Heart right ventricle (tissue), 16 donors: Measurements from ENCODE around the gene KCTD13. TPM values are rescaled to one million over a fixed set of nuclear protein-coding genes. Genes with fewer than 3 reads are reported as not detected.

Experiments used
- ATAC-seq, 8 donors: fragments of 200-7000 bp; cut with Tn5 transposase; one replicate each; pipeline ENCODE4 v1.9.1; 2020; ENCODE audit warnings: mild to moderate bottlenecking in 8 of 8, moderate library complexity in 8 of 8, moderate number of reproducible peaks in 1 of 8
- DNase-seq, 2 donors: peaks; one replicate each; pipeline ENCODE4 v3.0.0-alpha.2; 2020
- H3K27ac ChIP-seq, 10 donors: fragments of 200-600 bp; sonication (generic) in 2 of 10; one replicate each; pipeline versions ENCODE4 v1.5.0 to v1.8.0; 2020 to 2022; ENCODE audit warnings: mild to moderate bottlenecking in 3 of 10
- H3K27me3 ChIP-seq, 7 donors: fragments of 200-600 bp; one replicate each; pipeline ENCODE4 v1.8.0; 2021 to 2022; ENCODE audit warnings: mild to moderate bottlenecking in 2 of 7
- H3K36me3 ChIP-seq, 9 donors: fragments of 200-600 bp; sonication (generic) in 1 of 9; one replicate each; pipeline versions ENCODE4 v1.5.0 to v1.8.0; 2020 to 2022; ENCODE audit warnings: mild to moderate bottlenecking in 2 of 9
- H3K4me1 ChIP-seq, 9 donors: fragments of 200-600 bp; sonication (generic) in 1 of 9; one replicate each; pipeline versions ENCODE4 v1.5.0 to v1.8.0; 2020 to 2022; ENCODE audit warnings: mild to moderate bottlenecking in 4 of 9
- H3K4me3 ChIP-seq, 10 donors: fragments of 200-600 bp; sonication (generic) in 2 of 10; one replicate each; pipeline versions ENCODE4 v1.5.0 to v1.8.0; 2020 to 2022; ENCODE audit warnings: mild to moderate bottlenecking in 7 of 10, moderate library complexity in 2 of 10
- H3K9me3 ChIP-seq, 11 donors: fragments of 200-600 bp in 10 of 11; sonication (generic) in 2 of 11; one replicate each; pipeline versions ENCODE4 v1.5.0 to v1.8.0; 2013 to 2022; ENCODE audit warnings: mild to moderate bottlenecking in 2 of 11, control low read depth in 1 of 11, moderate library complexity in 1 of 11
- WGBS, 2 donors: extraction: QIAGEN DNeasy Blood & Tissue Kit; methylation state at CpG; one replicate each; pipeline ENCODE4 v1.1.7; 2013; ENCODE audit warnings: inconsistent platforms in 1 of 2; 5-methylcytosine and 5-hydroxymethylcytosine counted together
- intact Hi-C, 10 donors: fragments of 100-400 bp; cut with DNase I; formaldehyde crosslinking; loops; one replicate each; pipeline versions ENCODE4 v1.11.1 to v1.14.2; 2022
- polyA plus RNA-seq, 2 donors: library from polyadenylated mRNA; stranded (reverse); fragments of 200-250 nt; gene quantifications; one replicate each; pipeline ENCODE4 v1.2.3, GENCODE V29; 2013
- total RNA-seq, 10 donors: library from RNA; stranded (reverse); fragmentation: NEBNext Ultra II Directional in 3 of 10; extraction: Animal tissue kit (Norgen Biotek cat#: 25700) in 3 of 10; gene quantifications; one replicate each; pipeline versions ENCODE4 v1.2.1 to v1.2.4, GENCODE V29; 2021 to 2023
- TF ChIP-seq, protein P1 (sequence below), 9 donors: fragments of 200-600 bp; sonication (generic) in 2 of 9; IDR thresholded peaks; one replicate each; pipeline versions ENCODE4 v1.5.0 to v1.8.0; 2021 to 2022; ENCODE audit warnings: antibody characterized with exemption in 9 of 9, mild to moderate bottlenecking in 5 of 9, moderate library complexity in 1 of 9
- donor health status: Arrhythmogenic right ventricular cardiomyopathy.
- donor health status: ischemic (EF 13 %, LVEDD 7.1; RV severe dilation, severe dysfunction).
- donor health status: healthy with polysubstance abuse.
- donor health status: DM: no; HTN: yes; CAD: no.
- donor health status: DM: no; HTN: no; CAD: no.
- donor health status: ischemic (EF 25% LVEDD 6.9; RV normal size, moderate dysfunction).
- donor health status: ischemic (EF 25% LVEDD 5.7; RV mildly dilated, moderate dysfunction).
- donor health status: healthy.
- donor health status: DM: yes; HTN: yes; CAD: no.
- donor health status: Ischemic cardiomyopathy.
- donor health status: ischemic (EF 35%, LVEDD 5.7; RV mildly dilated, moderate dysfunction).
- donor health status: nonischemic (EF 11% LVEDD 7.7; RV severe dilation, severe dysfunction).
- donor health status: DM: yes; HTN: yes; CAD: no.
- donor health status: PGD.
- donor health status: ischemic (EF 29% LVEDD 5.4; RV normal size, mild dysfunction).
- donor health status: nonischemic (EF 23%, LVEDD 6.1; RV moderate dilation, normal function).

Gene KCTD13
- total and polyA plus RNA-seq, 12 donors, result 5.2 to 18.0 (median 7.3) TPM

DNA sequence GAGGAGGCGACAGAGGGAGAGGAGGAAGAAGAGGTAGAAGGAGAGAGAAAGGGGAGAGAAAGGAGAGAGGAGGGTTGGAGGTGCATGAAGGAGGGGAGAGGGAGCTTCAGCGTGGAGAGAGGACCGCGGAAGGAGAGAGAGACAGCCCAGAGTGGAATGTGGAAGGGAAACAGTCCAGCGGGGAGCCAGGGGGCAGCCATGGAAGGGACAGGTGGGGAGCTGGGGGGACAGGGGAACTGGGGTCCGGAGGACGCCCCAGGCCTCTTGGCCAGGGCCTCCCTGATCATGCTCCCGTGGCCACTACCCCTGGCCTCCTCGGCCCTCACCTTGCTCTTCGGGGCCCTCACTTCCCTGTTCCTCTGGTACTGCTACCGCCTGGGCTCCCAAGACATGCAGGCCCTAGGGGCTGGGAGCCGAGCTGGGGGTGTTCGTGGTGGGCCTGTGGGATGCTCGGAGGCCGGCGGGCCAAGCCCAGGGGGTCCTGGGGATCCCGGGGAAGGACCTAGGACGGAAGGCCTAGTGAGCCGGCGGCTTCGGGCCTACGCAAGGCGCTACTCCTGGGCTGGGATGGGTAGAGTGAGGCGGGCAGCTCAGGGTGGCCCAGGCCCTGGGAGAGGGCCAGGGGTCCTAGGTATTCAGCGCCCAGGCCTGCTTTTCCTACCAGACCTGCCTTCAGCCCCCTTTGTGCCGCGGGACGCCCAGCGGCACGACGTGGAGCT is 25.0 kb downstream of the KCTD13 start:
- WGBS, 2 donors, result 47 to 48% methylated on average over 31 of the region's 31 CpGs
- peaks cover 6 to 57% (median 41%) of the 10 kb centered on the region in 7 donors for H3K27me3 ChIP-seq
- H3K9me3 ChIP-seq, result no peaks in the 10 kb centered on the region
- peak overlapping the region in 9 of 10 donors; percentile 41 to 76 (median 66) for H3K4me3 ChIP-seq
- DNase-seq, result no peak
- peaks cover 0 to 25% (median 13%) of the 10 kb centered on the region in 9 donors for H3K4me1 ChIP-seq
- no peak overlapping the region for H3K27ac ChIP-seq
- ATAC-seq, result no peak
- intact Hi-C loops, result no loop called here
- TF ChIP-seq, protein P1, sequence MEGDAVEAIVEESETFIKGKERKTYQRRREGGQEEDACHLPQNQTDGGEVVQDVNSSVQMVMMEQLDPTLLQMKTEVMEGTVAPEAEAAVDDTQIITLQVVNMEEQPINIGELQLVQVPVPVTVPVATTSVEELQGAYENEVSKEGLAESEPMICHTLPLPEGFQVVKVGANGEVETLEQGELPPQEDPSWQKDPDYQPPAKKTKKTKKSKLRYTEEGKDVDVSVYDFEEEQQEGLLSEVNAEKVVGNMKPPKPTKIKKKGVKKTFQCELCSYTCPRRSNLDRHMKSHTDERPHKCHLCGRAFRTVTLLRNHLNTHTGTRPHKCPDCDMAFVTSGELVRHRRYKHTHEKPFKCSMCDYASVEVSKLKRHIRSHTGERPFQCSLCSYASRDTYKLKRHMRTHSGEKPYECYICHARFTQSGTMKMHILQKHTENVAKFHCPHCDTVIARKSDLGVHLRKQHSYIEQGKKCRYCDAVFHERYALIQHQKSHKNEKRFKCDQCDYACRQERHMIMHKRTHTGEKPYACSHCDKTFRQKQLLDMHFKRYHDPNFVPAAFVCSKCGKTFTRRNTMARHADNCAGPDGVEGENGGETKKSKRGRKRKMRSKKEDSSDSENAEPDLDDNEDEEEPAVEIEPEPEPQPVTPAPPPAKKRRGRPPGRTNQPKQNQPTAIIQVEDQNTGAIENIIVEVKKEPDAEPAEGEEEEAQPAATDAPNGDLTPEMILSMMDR (IDR thresholded peaks at IDR 0.05), result no peak
- H3K36me3 ChIP-seq, result no peaks in the 10 kb centered on the region

DNA sequence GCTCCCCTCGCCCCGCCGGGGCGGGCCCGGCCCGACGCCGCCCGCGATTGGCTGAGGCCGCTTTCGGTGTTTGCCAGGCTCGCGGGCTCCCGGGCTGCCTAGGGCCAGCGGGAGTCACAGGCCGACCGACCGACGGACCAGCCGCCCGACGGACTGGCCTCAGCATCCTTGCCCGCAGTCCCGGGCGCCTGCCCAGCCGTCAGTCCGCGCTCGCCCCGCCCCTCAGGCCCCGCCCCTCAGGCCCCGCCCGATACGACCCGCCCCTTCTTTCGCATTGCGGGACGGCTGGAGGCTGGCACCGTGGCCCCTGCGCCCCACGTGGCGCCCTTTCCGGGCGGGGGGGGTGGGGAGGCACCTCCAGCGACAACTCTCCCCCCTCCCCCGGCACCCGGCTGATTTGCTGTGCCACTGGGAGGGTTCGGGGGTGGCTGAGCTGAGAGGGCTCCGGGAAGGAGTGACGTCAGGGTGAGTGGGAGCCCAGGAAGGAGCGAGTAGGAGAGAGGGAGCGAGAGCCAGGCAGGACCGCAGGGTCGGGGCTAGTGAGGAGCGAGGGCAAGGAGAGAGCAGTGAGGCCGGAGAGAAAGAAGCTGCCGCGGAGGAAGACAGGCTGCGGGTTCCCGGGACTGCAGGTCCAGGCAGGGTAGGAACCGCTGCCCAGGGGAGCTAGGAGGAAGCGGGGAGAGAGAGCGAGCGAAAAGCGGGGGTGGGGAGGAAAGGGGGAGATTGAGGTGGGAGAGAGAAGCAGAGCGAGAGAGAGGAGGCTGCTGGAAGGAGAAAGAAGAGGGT is 25.7 kb downstream of the KCTD13 start, which contains the start of gene ASPHD1:
Gene ASPHD1, plus strand, starts transcription at position 387 of the 786 bp plus-strand sequence. CDS start 484 bp downstream, outside the sequence.
- Histone ChIP-seq H3K36me3 (no peaks in the 10 kb centered on the region), H3K9me3 (no peaks in the 10 kb centered on the region), H3K4me3 (peak within 1 kb of the TSS; percentile 33 to 76 (median 62)), H3K27me3 (peaks cover 6 to 64% (median 41%) of the 10 kb centered on the region in 7 donors), H3K4me1 (peaks cover 0 to 25% (median 13%) of the 10 kb centered on the region in 9 donors), H3K27ac (peak within 1 kb of the TSS in 4 of 10 donors; percentile 2 to 37 (median 31))
- peak in 1 of 2 donors; percentile 46 for DNase-seq
- 0 to 1% methylated on average over 57 to 67 of the region's 67 CpGs for WGBS, 2 donors
- TF ChIP-seq, protein P1 (IDR thresholded peaks at IDR 0.05), result no peak
- peak; percentile 79 to 90 (median 86) for ATAC-seq
- intact Hi-C loops, result no loop called here

DNA sequence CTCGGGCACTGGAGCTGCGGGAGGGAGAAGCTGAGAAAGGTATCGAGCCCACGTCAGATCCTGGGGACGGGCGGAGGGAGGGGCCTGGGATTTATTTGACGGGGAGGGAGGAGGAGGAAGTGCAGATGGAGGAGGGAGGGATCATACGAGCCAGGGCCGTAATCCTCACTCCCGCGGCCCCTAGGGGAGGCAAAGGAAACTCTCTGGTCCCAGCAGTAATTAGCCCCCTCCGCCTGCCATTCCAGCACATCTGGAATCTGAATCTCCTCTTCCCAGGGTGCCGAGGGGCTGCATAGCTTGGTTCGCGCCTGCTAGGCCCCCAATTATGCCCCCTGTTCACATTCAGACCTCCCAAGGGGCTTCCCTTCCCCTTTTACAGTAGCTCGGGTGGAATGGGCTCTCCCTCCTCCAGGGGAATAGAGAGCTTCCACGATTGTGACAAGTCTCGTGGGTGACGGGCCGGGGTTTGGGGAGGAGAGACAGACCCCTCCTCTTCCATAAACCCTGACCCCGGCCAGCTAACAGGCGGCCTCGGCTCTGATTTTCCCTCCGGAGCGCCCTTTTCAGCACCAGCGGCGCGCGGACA is 26.4 kb downstream of the KCTD13 start, which contains the start of gene SEZ6L2:
Gene SEZ6L2, minus strand, starts transcription at position 35 of the 586 bp plus-strand sequence. CDS start 531 bp downstream, outside the sequence.
- Histone ChIP-seq H3K27me3 (peaks cover 6 to 64% (median 41%) of the 10 kb centered on the region in 7 donors), H3K27ac (peak within 1 kb of the TSS in 4 of 10 donors; percentile 2 to 37 (median 31)), H3K4me3 (peak within 1 kb of the TSS; percentile 33 to 76 (median 62)), H3K9me3 (no peaks in the 10 kb centered on the region), H3K4me1 (peaks cover 0 to 25% (median 13%) of the 10 kb centered on the region in 9 donors), H3K36me3 (no peaks in the 10 kb centered on the region)
- 1% methylated on average over 29 of the region's 29 CpGs for WGBS, 2 donors
- peak; percentile 70 to 81 for DNase-seq
- ATAC-seq, result peak; percentile 14 to 79 (median 50)
- TF ChIP-seq, protein P1 (IDR thresholded peaks at IDR 0.05), result peak in 1 of 9 donors; percentile 12
- intact Hi-C loops, result no loop called here
